Common myeloid progenitor, CD34-positive (primary cell): Measurements from ENCODE around the gene ACHE.

ENCODE experiments used
- CTCF ChIA-PET: fragments of 350-600 bp; sonication (Branson Sonifier 250); formaldehyde crosslinking; loops from one replicate; lab custom pipeline; 2021; ENCODE audit warnings: antibody characterized with exemption; lab: Charles Lee
- POLR2A ChIA-PET: fragments of 350-600 bp; sonication (Branson Sonifier 250); formaldehyde crosslinking; loops from one replicate; lab custom pipeline; 2021; ENCODE audit warnings: antibody characterized with exemption; lab: Charles Lee
- DNase-seq, 3 donors: peaks; one replicate each; pipeline versions ENCODE4 v3.0.0 to v3.0.0-alpha.2; 2013
- H3K27ac ChIP-seq, 2 experiments: 1 replicate in 1 of 2; 2 replicates in 1 of 2; pipeline ENCODE4 v1.7.0; 2013; ENCODE audit warnings: inconsistent platforms in 2 of 2, low read length in 2 of 2, mild to moderate bottlenecking in 2 of 2, low read depth in 1 of 2, moderate library complexity in 1 of 2; ENCODE audit not compliant: severe bottlenecking in 2 of 2, insufficient read depth in 1 of 2, poor library complexity in 1 of 2
- H3K27me3 ChIP-seq, 5 experiments: replicated peaks in 2 of 5; 1 replicate in 3 of 5; 2 replicates in 2 of 5; pipeline versions ENCODE4 v1.6.1 to v1.7.0; 2013; ENCODE audit warnings: low read length in 4 of 5, mild to moderate bottlenecking in 2 of 5, moderate library complexity in 2 of 5, inconsistent platforms in 1 of 5; ENCODE audit not compliant: insufficient read depth in 5 of 5, control insufficient read depth in 4 of 5
- H3K36me3 ChIP-seq, 4 experiments: 1 replicate in 2 of 4; 2 replicates in 2 of 4; pipeline versions ENCODE4 v1.6.1 to v1.7.0; 2013; ENCODE audit warnings: low read length in 3 of 4, control low read depth in 1 of 4, mild to moderate bottlenecking in 1 of 4; ENCODE audit not compliant: control insufficient read depth in 4 of 4, insufficient read depth in 4 of 4
- H3K4me1 ChIP-seq, 4 experiments: 1 replicate in 3 of 4; 2 replicates in 1 of 4; pipeline versions ENCODE4 v1.6.1 to v1.7.1; 2013; ENCODE audit warnings: low read length in 3 of 4, mild to moderate bottlenecking in 3 of 4, control low read depth in 1 of 4, inconsistent platforms in 1 of 4, moderate library complexity in 1 of 4; ENCODE audit not compliant: control insufficient read depth in 4 of 4, insufficient read depth in 4 of 4; ENCODE audit errors: control extremely low read depth in 1 of 4
- H3K4me3 ChIP-seq, 7 experiments: 1 replicate in 4 of 7; 2 replicates in 3 of 7; pipeline versions ENCODE4 v1.5.1 to v1.7.0; 2013; ENCODE audit warnings: mild to moderate bottlenecking in 7 of 7, low read length in 6 of 7, moderate library complexity in 6 of 7, inconsistent platforms in 2 of 7, low read depth in 2 of 7, control low read depth in 1 of 7; ENCODE audit not compliant: insufficient read depth in 4 of 7, control insufficient read depth in 1 of 7; ENCODE audit errors: extremely low read depth in 1 of 7
- H3K9me3 ChIP-seq, 5 experiments: 1 replicate in 4 of 5; 2 replicates in 1 of 5; pipeline versions ENCODE4 v1.6.1 to v1.7.1; 2013; ENCODE audit warnings: low read length in 4 of 5, mild to moderate bottlenecking in 2 of 5, inconsistent platforms in 1 of 5, low read depth in 1 of 5, moderate library complexity in 1 of 5; ENCODE audit not compliant: control insufficient read depth in 4 of 5, insufficient read depth in 2 of 5; ENCODE audit errors: control extremely low read depth in 1 of 5
- WGBS: methylation state at CpG from one replicate; pipeline ENCODE4 v1.1.5; 2013; ENCODE audit not compliant: insufficient coverage; 5-methylcytosine and 5-hydroxymethylcytosine counted together

The ACHE gene

DNA sequence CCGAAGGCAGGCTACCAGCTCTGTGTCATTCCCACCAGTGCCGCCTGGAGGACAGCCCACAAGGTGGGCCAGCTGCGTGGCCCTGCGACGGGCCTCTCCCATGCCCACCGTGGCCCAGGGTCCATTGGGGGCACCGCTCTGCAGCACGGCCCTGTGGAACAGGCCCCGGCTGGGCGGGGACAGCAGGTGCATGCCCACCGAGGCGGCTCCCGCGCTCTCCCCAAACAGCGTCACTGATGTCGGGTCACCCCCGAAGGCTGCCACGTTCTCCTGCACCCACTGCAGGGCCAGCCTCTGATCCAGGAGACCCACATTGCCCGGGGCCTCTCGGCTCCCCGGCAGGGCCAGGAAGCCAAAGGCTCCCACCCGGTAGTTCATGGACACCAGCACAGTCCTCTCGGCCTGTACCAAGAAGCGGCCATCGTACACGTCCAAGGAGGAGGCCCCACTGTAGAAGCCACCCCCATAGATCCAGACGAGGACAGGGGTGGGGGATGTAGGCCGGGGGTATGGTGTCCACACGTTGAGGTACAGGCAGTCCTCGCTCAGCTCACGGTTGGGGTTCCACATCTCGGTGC, 2.3 kb downstream of the ACHE start:
- H3K9me3 ChIP-seq = no peaks in the 10 kb centered on the region
- H3K27ac ChIP-seq = no peak overlapping the region
- ChIA-PET CTCF (interaction anchor here (1.0 to 1.4 kb wide), 2 partner anchors 169 to 306 kb away, joined by 3 to 4 read pairs; no protein-coding TSS in a partner anchor), POLR2A (no interaction called here)
- peaks cover 0 to 5% (median 2%) of the 10 kb centered on the region in 4 experiments for H3K36me3 ChIP-seq
- DNase-seq = no peak
- 93% methylated on average over 31 of the region's 32 CpGs for WGBS
- H3K4me3 ChIP-seq = no peak overlapping the region
- peaks cover 2 to 52% (median 46%) of the 10 kb centered on the region in 4 experiments for H3K4me1 ChIP-seq
- peaks cover 5 to 67% (median 21%) of the 10 kb centered on the region in 5 experiments for H3K27me3 ChIP-seq

GRCh38 chr7:100892364-100893317, 3.0 kb downstream of the ACHE start:
- CTCF ChIA-PET = interaction anchor here (1.0 kb wide), 1 partner anchor 185 kb away, joined by 3 read pairs; no protein-coding TSS in a partner anchor
- no peak overlapping the region for H3K4me3 ChIP-seq
- DNase-seq = no peak
- POLR2A ChIA-PET = no interaction called here
- H3K9me3 ChIP-seq = no peaks in the 10 kb centered on the region
- H3K4me1 ChIP-seq = peaks cover 4 to 59% (median 54%) of the 10 kb centered on the region in 4 experiments
- H3K36me3 ChIP-seq = peaks cover 0 to 13% (median 5%) of the 10 kb centered on the region in 4 experiments
- H3K27me3 ChIP-seq = peaks cover 1 to 61% (median 21%) of the 10 kb centered on the region in 5 experiments
- H3K27ac ChIP-seq = no peak overlapping the region
- 92% methylated on average over 36 of the region's 44 CpGs for WGBS

DNA sequence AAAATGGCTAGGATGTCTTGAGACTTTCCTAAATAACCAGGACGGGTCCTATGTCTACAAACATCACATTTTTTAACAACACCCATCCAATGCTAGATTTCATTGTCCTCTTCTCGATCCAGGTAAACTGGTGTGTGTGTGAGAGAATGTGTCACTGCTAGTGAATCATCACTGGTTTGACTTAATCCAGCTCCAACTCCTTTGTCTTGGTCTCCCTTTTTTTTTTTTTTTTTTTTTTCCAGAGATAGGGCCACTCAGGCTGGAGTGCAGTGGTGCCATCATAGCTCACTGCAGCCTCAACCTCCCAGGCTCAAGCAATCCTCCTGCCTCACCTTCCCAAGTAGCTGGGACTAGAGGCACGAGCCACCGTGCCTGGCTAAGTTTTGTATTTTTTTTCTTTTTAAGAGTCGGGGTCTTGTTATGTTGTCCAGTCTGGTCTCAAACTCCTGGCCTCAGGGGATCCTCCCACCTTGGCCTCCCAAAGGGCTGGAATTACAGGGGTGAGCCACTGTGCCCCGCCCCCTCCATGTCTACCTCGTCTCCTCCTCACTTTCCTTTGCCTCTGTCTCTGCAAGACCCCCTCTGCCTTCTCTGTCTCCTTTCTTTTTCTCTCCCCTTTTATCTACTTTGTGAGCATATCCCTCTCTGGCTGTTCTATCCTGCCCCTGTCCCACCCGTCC, 4.0 kb downstream of the ACHE start:
- POLR2A ChIA-PET = no interaction called here
- Histone ChIP-seq H3K4me1 (peaks cover 4 to 66% (median 61%) of the 10 kb centered on the region in 4 experiments), H3K9me3 (no peaks in the 10 kb centered on the region), H3K27ac (no peak overlapping the region), H3K4me3 (peak overlapping the region in 2 of 7 experiments; percentile 75 to 79), H3K27me3 (peaks cover 0 to 53% (median 21%) of the 10 kb centered on the region in 5 experiments), H3K36me3 (peaks cover 0 to 21% (median 9%) of the 10 kb centered on the region in 4 experiments)
- 91% methylated on average over 5 of the region's 8 CpGs for WGBS
- CTCF ChIA-PET = interaction anchor here (1.0 kb wide), 2 partner anchors 17 to 186 kb away, joined by 3 read pairs; partner anchors contain the start of gene SRRT
- no peak for DNase-seq

DNA sequence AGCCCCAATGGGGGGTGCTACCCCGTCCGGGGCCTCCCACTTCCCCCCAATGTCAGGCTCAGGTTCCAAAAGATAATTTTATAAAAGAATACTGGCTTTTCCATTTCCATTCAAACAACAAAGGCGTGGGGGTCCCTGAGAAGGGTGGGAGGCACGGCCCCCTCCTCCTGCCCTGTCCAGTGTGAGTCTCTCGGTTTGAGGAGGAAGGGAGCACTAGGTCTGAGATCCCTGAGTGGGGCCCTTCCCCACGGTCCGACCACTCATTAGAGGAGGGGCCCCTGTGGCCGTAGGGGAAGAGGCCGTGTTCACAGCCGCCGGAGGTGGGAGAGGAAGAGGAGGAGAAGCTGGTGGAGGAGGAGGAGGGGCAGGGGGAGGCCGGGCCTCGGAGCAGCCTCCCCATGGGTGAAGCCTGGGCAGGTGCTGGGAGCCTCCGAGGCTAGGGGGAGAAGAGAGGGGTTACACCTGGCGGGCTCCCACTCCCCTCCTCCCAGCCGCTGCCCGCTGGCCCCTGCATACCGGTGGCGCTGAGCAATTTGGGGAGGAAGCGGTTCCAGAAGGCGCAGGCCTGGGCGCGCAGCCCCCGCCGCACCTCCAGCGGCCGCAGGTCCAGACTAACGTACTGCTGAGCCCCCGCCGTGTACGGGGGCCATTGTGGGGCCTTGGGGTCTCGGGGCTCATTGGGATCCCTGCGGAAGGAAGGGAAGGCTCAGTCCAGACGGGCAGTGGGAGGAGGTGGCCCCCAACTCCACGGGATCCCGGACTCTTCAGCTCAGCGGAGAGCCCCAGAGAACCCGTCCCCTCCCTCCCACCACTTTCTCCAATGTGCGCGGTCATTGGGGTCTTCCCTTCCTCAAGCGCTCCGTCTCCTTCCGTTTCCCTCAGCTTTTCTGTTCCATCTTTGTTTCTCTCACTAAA, 4.8 kb downstream of the ACHE start:
- H3K4me1 ChIP-seq = peaks cover 4 to 66% (median 62%) of the 10 kb centered on the region in 4 experiments
- no peak overlapping the region for H3K27ac ChIP-seq
- POLR2A ChIA-PET = interaction anchor here (0.6 to 1.6 kb wide), 2 partner anchors 16 to 413 kb away, joined by 3 to 8 read pairs; partner anchors contain the start of gene SRRT
- H3K4me3 ChIP-seq = peak overlapping the region in 6 of 7 experiments; percentile 39 to 79 (median 70)
- WGBS = 9% methylated on average over 27 of the region's 43 CpGs
- peaks cover 3 to 29% (median 17%) of the 10 kb centered on the region in 4 experiments for H3K36me3 ChIP-seq
- peaks cover 0 to 45% (median 15%) of the 10 kb centered on the region in 5 experiments for H3K27me3 ChIP-seq
- CTCF ChIA-PET = interaction anchor here (1.0 to 1.7 kb wide), 2 partner anchors 16 to 171 kb away, joined by 3 to 4 read pairs; partner anchors contain the start of gene SRRT
- DNase-seq = no peak
- no peaks in the 10 kb centered on the region for H3K9me3 ChIP-seq

GRCh38 chr7:100888988-100889750, 6.5 kb downstream of the ACHE start, which contains the start of gene UFSP1:
Gene UFSP1, minus strand, starts transcription at chr7:100889715. Its CDS starts 444 bp downstream, at chr7:100889271.
- Histone ChIP-seq H3K4me1 (peaks cover 4 to 58% (median 52%) of the 10 kb centered on the region in 4 experiments), H3K9me3 (no peaks in the 10 kb centered on the region), H3K27ac (peak within 1 kb of the TSS in 1 of 2 experiments; percentile 58), H3K4me3 (peak within 1 kb of the TSS; percentile 48 to 79 (median 72)), H3K36me3 (peaks cover 10 to 46% (median 30%) of the 10 kb centered on the region in 4 experiments), H3K27me3 (peaks cover 0 to 30% (median 9%) of the 10 kb centered on the region in 5 experiments)
- ChIA-PET POLR2A (interaction anchor here (0.5 to 1.6 kb wide), 5 partner anchors 10 to 188 kb away, joined by 3 to 8 read pairs (median 4); partner anchors contain the start of gene SRRT), CTCF (interaction anchor here (0.9 to 1.7 kb wide), 5 partner anchors 11 to 277 kb away, joined by 3 to 5 read pairs (median 4); partner anchors contain the start of genes SRRT and VGF)
- DNase-seq = no peak
- WGBS = 7% methylated on average over 46 of the region's 73 CpGs
